Ovary (tissue), 9 donors: ENCODE results near the gene TGFBR2. TPM values are rescaled to one million over a fixed set of nuclear protein-coding genes. Genes with fewer than 3 reads are reported as not detected.

Source experiments
- DNase-seq, 5 donors: peaks; one replicate each; pipeline ENCODE4 v3.0.0-alpha.2; 2019 to 2020
- H3K27ac ChIP-seq, 2 donors: fragments of 200-600 bp; one replicate each; pipeline versions ENCODE4 v1.5.1 to v1.8.0; 2019 to 2022
- H3K27me3 ChIP-seq: fragments of 200-600 bp; one replicate; pipeline ENCODE4 v1.8.0; 2022
- H3K36me3 ChIP-seq: fragments of 200-600 bp; sonication (generic); one replicate; pipeline ENCODE4 v1.5.1; 2019
- H3K4me1 ChIP-seq: one replicate; pipeline ENCODE4 v1.8.1; 2013; ENCODE audit warnings: mild to moderate bottlenecking, moderate library complexity; ENCODE audit not compliant: insufficient read depth
- H3K4me3 ChIP-seq: fragments of 200-600 bp; sonication (generic); one replicate; pipeline ENCODE4 v1.5.1; 2017
- H3K9me3 ChIP-seq, 2 donors: fragments of 200-600 bp in 1 of 2; sonication (generic) in 1 of 2; one replicate each; pipeline versions ENCODE4 v1.5.1 to v1.8.1; 2013 to 2019; ENCODE audit warnings: mild to moderate bottlenecking in 1 of 2, moderate library complexity in 1 of 2
- CTCF ChIP-seq, 3 donors: fragments of 450-650 bp in 2 of 3; fragments of 200-600 bp in 1 of 3; IDR thresholded peaks; one replicate each; pipeline versions ENCODE4 v1.5.1 to v1.8.0; 2016 to 2022; ENCODE audit warnings: antibody characterized with exemption in 3 of 3, mild to moderate bottlenecking in 1 of 3
- EP300 ChIP-seq: sonication (generic); formaldehyde crosslinking; IDR thresholded peaks from one replicate; pipeline ENCODE4 v1.6.1; 2017; ENCODE audit warnings: antibody characterized with exemption
- POLR2A ChIP-seq: fragments of 450-650 bp; IDR thresholded peaks from one replicate; pipeline ENCODE4 v1.6.1; 2017; ENCODE audit warnings: antibody characterized with exemption, mild to moderate bottlenecking, moderate library complexity
- WGBS, 3 donors: extraction: QIAGEN DNeasy Blood & Tissue Kit in 1 of 3; methylation state at CpG; one replicate each; pipeline versions ENCODE4 v1.1.5 to v1.1.7; 2013 to 2017; 5-methylcytosine and 5-hydroxymethylcytosine counted together
- intact Hi-C, 4 donors: fragments of 100-400 bp; cut with DNase I; formaldehyde crosslinking; loops; one replicate each; pipeline versions ENCODE4 v1.11.0 to v1.15.1; 2022 to 2023
- polyA plus RNA-seq, 2 donors: library from polyadenylated mRNA; stranded (reverse); fragments of 200-250 nt in 1 of 2; fragments of 350-450 nt in 1 of 2; fragmentation: Illumina TruSeq in 1 of 2; extraction: RNeasy Lipid Tissue Mini Kit (QIAGEN cat#74804) in 1 of 2; gene quantifications; one replicate each; pipeline ENCODE4 v1.2.3, GENCODE V29; 2013 to 2014
- total RNA-seq, 7 donors: library from RNA; depleted of rRNA in 2 of 7; stranded (reverse); fragments of >200 nt in 2 of 7; fragmentation: NEBNext Ultra II Directional in 3 of 7; extraction: Animal tissue kit (Norgen Biotek cat#: 25700) in 3 of 7; gene quantifications; one replicate each; pipeline versions ENCODE4 v1.1.0 to v1.2.4, GENCODE V29; 2016 to 2023
- donor health status: DM: no; HTN: no; CAD: no; lungs with moderate emphysema.
- donor health status: DM: no; HTN: no; CAD: no.
- donor health status: Bipolar disorder and iron deficiency.
- donor health status: DM: yes; HTN: yes; CAD: no.
- donor health status: DM: no; HTN: no; CAD: no.
- donor health status: DM: yes; HTN: yes; CAD: no.

TGFBR2 gene
- total and polyA plus RNA-seq, 9 donors = 26.8 to 158 (median 53.8) TPM

- TF ChIP-seq POLR2A = no peak
- no peak overlapping the region for H3K27ac ChIP-seq
- WGBS, 3 donors = 89 to 95% (median 90%) methylated on average over 2 of the region's 2 CpGs
- no peaks in the 10 kb centered on the region for H3K36me3 ChIP-seq
- DNase-seq = no peak
- H3K4me1 ChIP-seq = peaks cover 15% of the 10 kb centered on the region
- H3K4me3 ChIP-seq = no peak overlapping the region
- no peaks in the 10 kb centered on the region for H3K9me3 ChIP-seq
- H3K27me3 ChIP-seq = no peaks in the 10 kb centered on the region
- intact Hi-C loops = no loop called here
Measured at GRCh38 chr3:30661098-30661873, 54.9 kb downstream of the TGFBR2 start.

- no peak for DNase-seq
- H3K36me3 ChIP-seq = no peaks in the 10 kb centered on the region
- no peaks in the 10 kb centered on the region for H3K27me3 ChIP-seq
- TF ChIP-seq EP300 (no peak), CTCF (IDR thresholded peaks at IDR 0.05) (no peak), POLR2A (no peak)
- intact Hi-C loops = no loop called here
- H3K27ac ChIP-seq = no peak overlapping the region
- whole genome bisulfite sequencing, 3 donors = 11 to 30% (median 27%) methylated on average over 3 of the region's 3 CpGs
- H3K9me3 ChIP-seq = no peaks in the 10 kb centered on the region
- H3K4me3 ChIP-seq = no peak overlapping the region
- H3K4me1 ChIP-seq = peaks cover 12% of the 10 kb centered on the region
Measured at GRCh38 chr3:30662836-30663235, 56.4 kb downstream of the TGFBR2 start.

GRCh38 chr3:30663533-30664241 lies 57.3 kb downstream of the TGFBR2 start:
- TF ChIP-seq POLR2A = no peak
- TF ChIP-seq EP300 = no peak
- no peak for TF ChIP-seq CTCF (IDR thresholded peaks at IDR 0.05)
- no peak for DNase-seq
- Histone ChIP-seq H3K4me3 (no peak overlapping the region), H3K9me3 (no peaks in the 10 kb centered on the region), H3K4me1 (peaks cover 6% of the 10 kb centered on the region), H3K27me3 (no peaks in the 10 kb centered on the region), H3K36me3 (no peaks in the 10 kb centered on the region), H3K27ac (no peak overlapping the region)
- intact Hi-C loops = no loop called here
- WGBS, 3 donors = 55 to 67% (median 67%) methylated on average over 4 of the region's 4 CpGs

GRCh38 chr3:30664459-30664858 lies 58.1 kb downstream of the TGFBR2 start:
- Histone ChIP-seq H3K27me3 (no peaks in the 10 kb centered on the region), H3K27ac (no peak overlapping the region), H3K9me3 (no peaks in the 10 kb centered on the region), H3K36me3 (no peaks in the 10 kb centered on the region), H3K4me3 (no peak overlapping the region), H3K4me1 (peaks cover 5% of the 10 kb centered on the region)
- TF ChIP-seq CTCF (IDR thresholded peaks at IDR 0.05) = no peak
- 83 to 85% (median 85%) methylated on average over 8 of the region's 8 CpGs for WGBS, 3 donors
- intact Hi-C loops = no loop called here
- no peak for DNase-seq

GRCh38 chr3:30664884-30665283 lies 58.5 kb downstream of the TGFBR2 start:
- 84 to 90% (median 85%) methylated on average over 6 of the region's 6 CpGs for WGBS, 3 donors
- Histone ChIP-seq H3K27ac (no peak overlapping the region), H3K4me1 (peaks cover 2% of the 10 kb centered on the region), H3K9me3 (no peaks in the 10 kb centered on the region), H3K36me3 (no peaks in the 10 kb centered on the region), H3K4me3 (no peak overlapping the region), H3K27me3 (no peaks in the 10 kb centered on the region)
- DNase-seq = no peak
- intact Hi-C loops = no loop called here
- TF ChIP-seq EP300 (no peak), CTCF (IDR thresholded peaks at IDR 0.05) (no peak), POLR2A (no peak)
